Activated CD8-positive, alpha-beta memory T cell treated with anti-CD3 and anti-CD28 coated beads, Interleukin-2, amount 10 ng/mL, durations not matched to agents 7 days and 5 days (primary cell): ENCODE measurements around the gene PRKCE. TPM values are rescaled to one million over a fixed set of nuclear protein-coding genes. Genes with fewer than 3 reads are reported as not detected.

Experiments used
- ATAC-seq: fragments of 150-1000 bp; cut with Tn5 transposase; one replicate; pipeline ENCODE4 v1.10.0; 2021; ENCODE audit warnings: moderate library complexity
- CTCF ChIA-PET: fragments of 350-600 bp; sonication (Branson Sonifier 250); formaldehyde crosslinking; loops from one replicate; lab custom pipeline; 2021; ENCODE audit warnings: antibody characterized with exemption; lab: Charles Lee
- DNase-seq: peaks from one replicate; pipeline ENCODE4 v3.0.0-alpha.2; 2020
- H3K27ac Mint-ChIP-seq: one replicate; pipeline ENCODE4 v1.8.0; 2021; ENCODE audit warnings: mild to moderate bottlenecking, mixed read lengths
- H3K27me3 Mint-ChIP-seq: one replicate; pipeline ENCODE4 v1.8.0; 2021; ENCODE audit warnings: mixed read lengths
- H3K36me3 Mint-ChIP-seq: one replicate; pipeline ENCODE4 v1.8.0; 2021; ENCODE audit warnings: mild to moderate bottlenecking, mixed read lengths
- H3K4me1 Mint-ChIP-seq: one replicate; pipeline ENCODE4 v1.8.0; 2021; ENCODE audit warnings: mixed read lengths
- H3K4me3 Mint-ChIP-seq: one replicate; pipeline ENCODE4 v1.8.0; 2021; ENCODE audit warnings: mild to moderate bottlenecking, moderate library complexity, mixed read lengths
- H3K9me3 Mint-ChIP-seq: one replicate; pipeline ENCODE4 v1.8.0; 2022; ENCODE audit warnings: low read depth, mixed read lengths
- total RNA-seq, 2 experiments: library from RNA; stranded (reverse); gene quantifications; one replicate each; pipeline ENCODE4 v1.2.3, GENCODE V29; 2021

PRKCE gene
- total RNA-seq, 2 experiments from 2014 or later = 16.7 to 39.2 TPM

- H3K27ac Mint-ChIP-seq = no peak overlapping the region
- no peaks in the 10 kb centered on the region for H3K9me3 Mint-ChIP-seq
- H3K36me3 Mint-ChIP-seq = no peaks in the 10 kb centered on the region
- no peak for DNase-seq
- ATAC-seq = no peak
- H3K4me1 Mint-ChIP-seq = peaks cover 17% of the 10 kb centered on the region
- CTCF ChIA-PET = interaction anchor here (1.5 kb wide), 1 partner anchor 132 kb away, joined by 3 read pairs; the partner anchor contains the start of gene PRKCE
- H3K27me3 Mint-ChIP-seq = no peaks in the 10 kb centered on the region
- no peak overlapping the region for H3K4me3 Mint-ChIP-seq
These were observed 131.5 kb downstream of the PRKCE start for GRCh38 chr2:45782986-45783385.

GRCh38 chr2:45786030-45786835, 134.8 kb downstream of the PRKCE start:
- H3K36me3 Mint-ChIP-seq = no peaks in the 10 kb centered on the region
- DNase-seq (no peak), ATAC-seq (no peak)
- H3K4me1 Mint-ChIP-seq = peaks cover 3% of the 10 kb centered on the region
- no peak overlapping the region for H3K4me3 Mint-ChIP-seq
- no peaks in the 10 kb centered on the region for H3K27me3 Mint-ChIP-seq
- no peaks in the 10 kb centered on the region for H3K9me3 Mint-ChIP-seq
- CTCF ChIA-PET = no interaction called here
- H3K27ac Mint-ChIP-seq = no peak overlapping the region

- Mint-ChIP-seq H3K4me1 (peaks cover 3% of the 10 kb centered on the region), H3K36me3 (no peaks in the 10 kb centered on the region), H3K27ac (no peak overlapping the region), H3K9me3 (no peaks in the 10 kb centered on the region), H3K27me3 (no peaks in the 10 kb centered on the region), H3K4me3 (no peak overlapping the region)
- ATAC-seq (no peak), DNase-seq (no peak)
- CTCF ChIA-PET = no interaction called here
These were observed 135.4 kb downstream of the PRKCE start for GRCh38 chr2:45786836-45787357.

- H3K4me3 Mint-ChIP-seq = no peak overlapping the region
- CTCF ChIA-PET = interaction anchor here (4.4 kb wide), 1 partner anchor 9 kb away, joined by 31 read pairs; no protein-coding TSS in a partner anchor
- no peaks in the 10 kb centered on the region for H3K9me3 Mint-ChIP-seq
- H3K36me3 Mint-ChIP-seq = no peaks in the 10 kb centered on the region
- no peak overlapping the region for H3K27ac Mint-ChIP-seq
- ATAC-seq (no peak), DNase-seq (no peak)
- no peaks in the 10 kb centered on the region for H3K27me3 Mint-ChIP-seq
- peaks cover 3% of the 10 kb centered on the region for H3K4me1 Mint-ChIP-seq
These were observed 136.9 kb downstream of the PRKCE start for GRCh38 chr2:45788401-45788800.

- peaks cover 3% of the 10 kb centered on the region for H3K4me1 Mint-ChIP-seq
- no peak for ATAC-seq
- no peaks in the 10 kb centered on the region for H3K36me3 Mint-ChIP-seq
- H3K27me3 Mint-ChIP-seq = no peaks in the 10 kb centered on the region
- CTCF ChIA-PET = interaction anchor here (0.8 to 4.4 kb wide), 2 partner anchors 10 to 150 kb away, joined by 3 to 31 read pairs; no protein-coding TSS in a partner anchor
- no peaks in the 10 kb centered on the region for H3K9me3 Mint-ChIP-seq
- H3K27ac Mint-ChIP-seq = no peak overlapping the region
- no peak for DNase-seq
- H3K4me3 Mint-ChIP-seq = no peak overlapping the region
These were observed 137.8 kb downstream of the PRKCE start for GRCh38 chr2:45789317-45789716.

GRCh38 chr2:45789961-45790723, 138.7 kb downstream of the PRKCE start:
- CTCF ChIA-PET = interaction anchor here (0.8 to 4.4 kb wide), 2 partner anchors 11 to 151 kb away, joined by 3 to 31 read pairs; no protein-coding TSS in a partner anchor
- Mint-ChIP-seq H3K36me3 (no peaks in the 10 kb centered on the region), H3K4me1 (peaks cover 3% of the 10 kb centered on the region), H3K9me3 (no peaks in the 10 kb centered on the region), H3K27me3 (no peaks in the 10 kb centered on the region), H3K4me3 (no peak overlapping the region), H3K27ac (no peak overlapping the region)
- DNase-seq (no peak), ATAC-seq (no peak)

- Mint-ChIP-seq H3K27me3 (no peaks in the 10 kb centered on the region), H3K27ac (no peak overlapping the region), H3K36me3 (no peaks in the 10 kb centered on the region), H3K4me1 (no peaks in the 10 kb centered on the region), H3K9me3 (no peaks in the 10 kb centered on the region), H3K4me3 (no peak overlapping the region)
- DNase-seq = no peak
- no peak for ATAC-seq
- CTCF ChIA-PET = interaction anchor here (2.1 kb wide), 1 partner anchor 15 kb away, joined by 7 read pairs; no protein-coding TSS in a partner anchor
These were observed 142.0 kb downstream of the PRKCE start for GRCh38 chr2:45793305-45793962.

- CTCF ChIA-PET = interaction anchor here (2.1 kb wide), 1 partner anchor 16 kb away, joined by 7 read pairs; no protein-coding TSS in a partner anchor
- Mint-ChIP-seq H3K27me3 (no peaks in the 10 kb centered on the region), H3K27ac (no peak overlapping the region), H3K36me3 (no peaks in the 10 kb centered on the region), H3K4me3 (no peak overlapping the region), H3K9me3 (no peaks in the 10 kb centered on the region), H3K4me1 (no peaks in the 10 kb centered on the region)
- ATAC-seq = no peak
- DNase-seq = no peak
These were observed 142.7 kb downstream of the PRKCE start for GRCh38 chr2:45794134-45794617.

- no peak overlapping the region for H3K4me3 Mint-ChIP-seq
- H3K27ac Mint-ChIP-seq = no peak overlapping the region
- no peaks in the 10 kb centered on the region for H3K4me1 Mint-ChIP-seq
- H3K27me3 Mint-ChIP-seq = no peaks in the 10 kb centered on the region
- H3K36me3 Mint-ChIP-seq = no peaks in the 10 kb centered on the region
- ATAC-seq (no peak), DNase-seq (no peak)
- CTCF ChIA-PET = interaction anchor here (1.6 kb wide), 1 partner anchor 18 kb away, joined by 4 read pairs; no protein-coding TSS in a partner anchor
- no peaks in the 10 kb centered on the region for H3K9me3 Mint-ChIP-seq
These were observed 145.0 kb downstream of the PRKCE start for GRCh38 chr2:45796500-45796899.

GRCh38 chr2:45797451-45798230, 146.2 kb downstream of the PRKCE start:
- Mint-ChIP-seq H3K9me3 (no peaks in the 10 kb centered on the region), H3K27me3 (no peaks in the 10 kb centered on the region), H3K27ac (no peak overlapping the region), H3K36me3 (no peaks in the 10 kb centered on the region), H3K4me1 (no peaks in the 10 kb centered on the region), H3K4me3 (no peak overlapping the region)
- CTCF ChIA-PET = interaction anchor here (1.6 kb wide), 1 partner anchor 19 kb away, joined by 4 read pairs; no protein-coding TSS in a partner anchor
- ATAC-seq (no peak), DNase-seq (no peak)

- no peaks in the 10 kb centered on the region for H3K27me3 Mint-ChIP-seq
- CTCF ChIA-PET = no interaction called here
These were observed 148.4 kb downstream of the PRKCE start for GRCh38 chr2:45799679-45800381.

More at GRCh38 chr2:45799679-45800381, 148.4 kb downstream of the PRKCE start:
- no peaks in the 10 kb centered on the region for H3K4me1 Mint-ChIP-seq
- ATAC-seq (no peak), DNase-seq (no peak)
- no peak overlapping the region for H3K27ac Mint-ChIP-seq
- no peak overlapping the region for H3K4me3 Mint-ChIP-seq
- H3K36me3 Mint-ChIP-seq = no peaks in the 10 kb centered on the region
- no peaks in the 10 kb centered on the region for H3K9me3 Mint-ChIP-seq
